Measurements from ENCODE around the gene APOBR. TPM values are rescaled to one million over a fixed set of nuclear protein-coding genes. Genes with fewer than 3 reads are reported as not detected.

The APOBR gene
- total RNA-seq, 1 donor from 2014 or later: not detected

DNA sequence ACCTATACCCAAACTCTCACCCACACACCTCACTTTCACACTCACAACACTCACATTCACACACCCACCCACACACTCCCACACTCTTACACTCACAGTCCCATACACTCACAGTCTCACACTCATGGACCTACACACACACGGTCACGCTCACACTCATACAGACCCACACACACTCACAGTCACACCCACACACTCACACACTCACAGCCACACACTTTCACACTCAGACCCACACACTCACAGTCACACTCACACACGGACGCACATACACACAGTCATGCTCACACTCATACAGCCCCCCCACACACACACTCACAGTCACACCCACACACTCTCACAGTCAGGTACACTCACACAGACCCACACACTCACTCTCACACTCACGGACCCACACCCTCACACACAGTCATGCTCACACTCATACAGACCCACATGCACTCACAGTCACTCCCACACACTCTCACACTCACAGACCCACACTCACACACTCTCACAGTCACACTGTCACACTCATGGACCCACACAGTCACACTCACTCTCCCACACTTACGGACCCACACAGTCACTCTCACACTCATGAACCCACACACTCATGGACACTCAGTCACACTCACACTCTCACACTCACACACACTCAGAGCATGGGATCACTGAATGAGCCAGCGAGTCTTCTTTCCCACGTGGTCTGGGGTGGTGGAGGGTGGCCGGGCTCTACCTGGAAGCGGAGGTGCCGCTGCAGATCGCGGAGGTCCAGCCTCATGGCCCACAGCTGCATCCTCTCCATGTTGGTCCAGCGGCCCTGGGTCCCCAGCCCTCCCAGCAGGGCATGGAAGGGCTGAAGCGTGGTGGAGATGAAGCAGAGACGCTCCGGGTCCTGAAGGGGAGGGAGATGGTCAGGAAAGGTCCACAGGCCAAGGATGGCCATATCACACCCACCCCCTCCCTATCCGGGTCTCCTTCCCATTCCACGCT, 7.1 kb downstream of the APOBR start:
- H3K27me3 Mint-ChIP-seq (ENCODE audit: unreplicated experiment): peaks cover 14% of the 10 kb centered on the region
- H3K4me3 Mint-ChIP-seq (ENCODE audit: unreplicated experiment): no peak overlapping the region
- no peaks in the 10 kb centered on the region for H3K4me1 Mint-ChIP-seq (ENCODE audit: unreplicated experiment)
- TF ChIP-seq CTCF (IDR thresholded peaks at IDR 0.05): no peak
- no peaks in the 10 kb centered on the region for H3K9me3 Mint-ChIP-seq (ENCODE audit: unreplicated experiment)
- no peak overlapping the region for H3K27ac Mint-ChIP-seq (ENCODE audit: unreplicated experiment)
- H3K36me3 Mint-ChIP-seq (ENCODE audit: unreplicated experiment): no peaks in the 10 kb centered on the region
- no peak for DNase-seq (ENCODE audit: extremely low spot score, unreplicated experiment)

DNA sequence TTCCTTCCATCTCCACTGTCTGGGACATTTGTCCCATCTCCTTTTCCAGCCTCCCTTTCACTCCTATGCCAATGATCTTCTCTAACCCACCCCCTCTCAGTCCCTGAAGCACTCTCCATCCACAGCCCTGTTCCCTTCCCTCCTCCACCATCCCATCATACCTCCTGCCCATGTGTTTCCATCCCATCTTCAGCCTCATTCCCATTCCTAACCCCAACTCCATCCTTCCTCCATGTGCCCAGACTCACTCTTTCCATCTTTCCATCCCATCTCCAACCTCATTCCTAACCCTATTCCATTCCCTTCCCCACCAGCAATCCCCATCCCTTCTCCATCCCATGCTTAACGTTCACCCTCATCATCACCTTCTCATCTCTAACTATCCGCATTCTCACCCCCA, 7.8 kb downstream of the APOBR start:
- Mint-ChIP-seq H3K9me3 (ENCODE audit: unreplicated experiment) (no peaks in the 10 kb centered on the region), H3K36me3 (ENCODE audit: unreplicated experiment) (no peaks in the 10 kb centered on the region), H3K4me1 (ENCODE audit: unreplicated experiment) (no peaks in the 10 kb centered on the region), H3K4me3 (ENCODE audit: unreplicated experiment) (no peak overlapping the region), H3K27ac (ENCODE audit: unreplicated experiment) (no peak overlapping the region), H3K27me3 (ENCODE audit: unreplicated experiment) (peaks cover 19% of the 10 kb centered on the region)
- TF ChIP-seq CTCF (IDR thresholded peaks at IDR 0.05): no peak
- DNase-seq (ENCODE audit: extremely low spot score, unreplicated experiment): no peak

- no peak for TF ChIP-seq CTCF (IDR thresholded peaks at IDR 0.05)
- Mint-ChIP-seq H3K9me3 (ENCODE audit: unreplicated experiment) (no peaks in the 10 kb centered on the region), H3K4me3 (ENCODE audit: unreplicated experiment) (no peak overlapping the region), H3K36me3 (ENCODE audit: unreplicated experiment) (no peaks in the 10 kb centered on the region), H3K4me1 (ENCODE audit: unreplicated experiment) (no peaks in the 10 kb centered on the region), H3K27me3 (ENCODE audit: unreplicated experiment) (peaks cover 19% of the 10 kb centered on the region), H3K27ac (ENCODE audit: unreplicated experiment) (no peak overlapping the region)
- no peak for DNase-seq (ENCODE audit: extremely low spot score, unreplicated experiment)
Observed at GRCh38 chr16:28503470-28504259, 9.2 kb downstream of the APOBR start.

GRCh38 chr16:28504707-28505404, 10.4 kb downstream of the APOBR start:
- no peaks in the 10 kb centered on the region for H3K9me3 Mint-ChIP-seq (ENCODE audit: unreplicated experiment)
- H3K4me1 Mint-ChIP-seq (ENCODE audit: unreplicated experiment): no peaks in the 10 kb centered on the region
- peaks cover 19% of the 10 kb centered on the region for H3K27me3 Mint-ChIP-seq (ENCODE audit: unreplicated experiment)
- H3K27ac Mint-ChIP-seq (ENCODE audit: unreplicated experiment): no peak overlapping the region
- no peak overlapping the region for H3K4me3 Mint-ChIP-seq (ENCODE audit: unreplicated experiment)
- TF ChIP-seq CTCF (IDR thresholded peaks at IDR 0.05): no peak
- H3K36me3 Mint-ChIP-seq (ENCODE audit: unreplicated experiment): no peaks in the 10 kb centered on the region
- DNase-seq (ENCODE audit: extremely low spot score, unreplicated experiment): no peak

All from osteocyte (in vitro differentiated cells).